ENCODE measurements around the gene TNFSF8.

TNFSF8 gene, protein sequence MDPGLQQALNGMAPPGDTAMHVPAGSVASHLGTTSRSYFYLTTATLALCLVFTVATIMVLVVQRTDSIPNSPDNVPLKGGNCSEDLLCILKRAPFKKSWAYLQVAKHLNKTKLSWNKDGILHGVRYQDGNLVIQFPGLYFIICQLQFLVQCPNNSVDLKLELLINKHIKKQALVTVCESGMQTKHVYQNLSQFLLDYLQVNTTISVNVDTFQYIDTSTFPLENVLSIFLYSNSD

DNA sequence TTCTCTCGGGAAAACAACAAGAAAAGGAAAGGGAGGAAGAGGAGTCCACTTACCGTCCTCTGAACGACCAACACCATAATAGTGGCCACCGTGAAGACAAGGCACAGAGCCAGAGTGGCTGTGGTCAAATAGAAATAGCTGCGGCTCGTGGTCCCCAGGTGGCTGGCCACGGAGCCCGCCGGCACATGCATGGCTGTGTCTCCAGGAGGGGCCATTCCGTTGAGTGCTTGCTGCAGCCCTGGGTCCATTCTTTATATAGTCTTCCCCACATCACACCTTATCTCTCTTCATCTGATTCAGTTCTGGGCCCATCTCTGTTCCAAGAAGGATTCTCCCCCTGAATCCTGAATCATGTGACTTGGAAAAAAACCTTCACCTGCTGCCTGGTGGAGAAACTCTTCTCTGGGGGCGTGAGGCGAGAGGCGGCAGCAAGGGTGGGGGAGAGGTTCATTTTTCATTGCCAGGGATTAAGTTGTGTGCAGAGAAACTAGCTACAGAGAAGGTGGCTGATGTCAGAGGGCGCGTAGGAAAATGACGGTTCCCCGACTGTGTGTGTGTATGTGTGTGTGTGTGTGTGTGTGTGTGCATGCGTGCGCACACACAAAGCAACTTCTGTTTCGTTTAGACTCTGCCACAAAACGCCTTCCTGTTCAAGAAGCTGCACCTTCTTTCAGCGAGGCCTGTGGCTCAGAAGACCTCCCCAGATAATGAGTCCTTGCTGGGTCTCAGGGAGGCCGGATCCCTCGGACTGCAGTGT is at the start of gene TNFSF8:
TSS of gene TNFSF8 (minus strand) at position 536 of the 757 bp plus-strand sequence. CDS start at position 248, 288 bp downstream.
- DNase-seq, result no peak

DNA sequence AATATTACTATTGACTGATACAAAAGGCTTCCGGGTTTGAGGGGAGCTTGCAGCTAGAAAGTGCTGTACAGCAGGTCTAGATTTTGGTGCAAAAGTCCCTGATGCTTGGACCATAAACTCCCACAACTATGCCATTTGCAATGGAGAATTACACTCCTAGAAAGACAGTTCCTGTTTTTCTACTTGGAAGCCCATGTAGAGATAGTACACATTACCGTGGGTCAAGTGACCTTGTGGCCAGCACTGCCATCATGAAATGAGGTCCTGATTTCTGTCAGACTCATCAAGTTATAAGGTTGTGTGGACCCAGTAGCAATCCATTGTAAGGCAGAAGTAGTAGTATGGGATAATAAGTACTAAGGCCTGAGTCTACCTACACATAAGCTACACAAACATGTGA is 42.8 kb upstream of the TNFSF8 start:
- DNase-seq, result no peak

DNA sequence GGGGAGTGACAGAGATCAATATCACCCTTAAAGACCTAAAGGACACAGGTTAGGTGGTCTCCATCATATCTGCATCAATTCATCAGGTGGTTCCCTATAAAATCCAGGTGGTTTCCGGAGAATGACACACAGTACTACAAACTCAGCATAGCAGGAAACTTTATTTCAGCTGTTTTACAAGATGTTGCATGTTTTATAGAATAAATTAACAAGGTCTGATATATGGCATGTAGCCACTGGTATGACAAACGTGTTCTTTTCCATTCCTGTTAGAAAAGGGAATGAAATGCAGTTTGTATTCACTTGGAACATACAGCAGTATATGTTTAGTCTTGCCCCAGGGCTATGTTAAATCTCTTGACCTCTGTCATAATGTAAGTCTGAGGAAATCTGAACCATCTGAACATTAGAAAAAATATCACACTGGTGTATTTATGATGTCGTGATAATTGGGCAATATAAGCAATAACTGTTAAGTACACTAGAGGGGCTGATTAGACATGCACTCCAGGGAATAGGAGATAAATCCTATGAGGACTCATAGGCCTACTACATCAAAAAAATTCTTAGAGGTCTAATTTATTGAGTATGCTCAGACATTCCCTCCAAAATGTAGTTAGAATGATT is 42.2 kb upstream of the TNFSF8 start:
- no peak for DNase-seq

DNA sequence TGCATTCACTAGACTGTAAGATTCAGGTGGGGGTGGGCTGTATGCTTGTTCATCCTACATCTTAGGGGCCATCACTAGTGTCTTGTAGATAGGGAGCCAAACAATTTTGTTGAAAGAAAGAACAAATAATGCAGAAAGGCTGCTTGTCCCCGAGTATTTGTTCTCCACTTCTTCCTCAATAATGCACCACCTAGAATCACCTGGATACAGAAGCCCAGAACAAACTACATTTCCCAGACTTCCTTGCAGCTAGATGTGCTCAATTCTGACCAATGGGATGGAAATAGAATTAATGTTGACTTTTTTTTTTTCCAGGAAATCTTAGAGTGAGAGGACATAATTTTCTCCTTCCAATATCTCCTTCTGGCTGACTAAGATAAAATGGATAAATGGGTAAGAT is 38.9 kb upstream of the TNFSF8 start:
- DNase-seq, result peak; percentile 50

DNA sequence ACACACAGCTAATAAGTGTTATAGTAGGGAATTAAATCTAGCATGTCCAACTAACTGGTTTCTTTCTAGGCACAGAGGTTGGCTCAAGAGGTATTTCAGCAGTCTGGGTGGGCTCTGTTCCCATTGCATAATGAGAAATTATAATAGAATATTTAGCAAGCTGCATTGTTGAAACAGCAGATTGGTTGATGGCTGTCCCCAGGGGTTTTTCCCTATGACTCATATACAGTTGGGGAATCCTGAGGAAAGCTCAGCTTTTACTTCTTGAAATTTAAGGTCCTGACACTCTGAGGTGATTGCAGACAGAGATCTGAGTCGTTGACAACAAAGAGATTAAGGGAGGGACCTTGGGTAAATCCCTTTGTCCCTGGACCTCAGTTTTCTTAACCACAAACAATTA is 38.3 kb upstream of the TNFSF8 start:
- DNase-seq, result peak; percentile 2

DNA sequence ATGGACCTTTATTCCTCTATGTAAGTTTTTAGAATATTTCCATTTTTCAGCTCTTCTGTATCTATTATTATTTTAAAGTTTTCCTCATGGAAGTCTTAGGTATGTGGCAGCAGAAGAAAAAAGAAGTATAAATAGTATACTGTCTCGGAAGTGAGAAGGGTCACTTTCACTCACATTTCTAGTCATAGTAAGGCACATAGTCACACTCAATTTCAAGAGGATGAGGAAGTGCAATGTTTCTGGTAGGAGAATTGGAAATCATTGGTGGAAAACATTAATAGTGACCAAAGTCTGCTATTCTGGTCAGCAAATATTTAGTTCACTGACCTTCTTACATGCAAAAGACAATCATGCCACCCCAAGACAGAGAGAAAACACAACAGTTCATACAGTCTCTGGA is 35.2 kb upstream of the TNFSF8 start:
- no peak for DNase-seq

DNA sequence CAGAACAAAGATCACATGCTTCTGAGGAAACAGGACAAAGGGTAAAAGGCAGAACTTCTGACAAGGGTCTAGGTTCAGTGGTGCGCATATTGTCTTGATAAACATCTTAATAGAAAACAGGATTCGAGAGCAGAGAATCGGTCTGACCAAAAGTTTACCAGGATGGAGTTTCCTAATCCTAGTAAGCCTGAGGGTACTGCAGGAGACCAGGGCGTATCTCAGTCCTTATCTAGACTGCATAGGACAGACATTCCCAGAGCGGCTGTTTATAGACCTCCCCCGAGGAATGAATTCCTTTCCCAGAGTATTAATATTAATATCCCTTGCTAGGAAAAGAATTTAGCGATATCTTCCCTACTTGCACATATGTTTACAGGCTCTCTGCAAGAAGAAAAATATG is 32.4 kb upstream of the TNFSF8 start:
- DNase-seq, result peak; percentile 10

DNA sequence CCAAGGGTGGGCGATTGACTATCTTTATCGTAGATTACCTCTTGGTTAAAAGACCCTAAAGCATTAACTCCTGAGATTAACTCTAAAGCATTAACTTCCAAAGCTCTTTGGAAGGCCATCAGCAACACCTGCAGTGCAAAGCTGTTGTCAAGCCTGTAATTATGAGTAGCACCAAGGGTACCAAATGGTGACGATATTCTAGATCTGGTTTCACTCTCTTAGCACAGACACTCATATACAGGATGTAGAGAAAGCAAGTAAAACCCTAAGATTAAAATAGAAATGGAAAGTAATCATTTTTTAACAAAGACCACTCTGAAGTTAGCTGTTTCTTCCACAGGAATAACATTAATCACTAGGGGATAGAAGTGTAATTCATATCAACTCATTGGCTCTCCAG is 29.9 kb upstream of the TNFSF8 start:
- no peak for DNase-seq

DNA sequence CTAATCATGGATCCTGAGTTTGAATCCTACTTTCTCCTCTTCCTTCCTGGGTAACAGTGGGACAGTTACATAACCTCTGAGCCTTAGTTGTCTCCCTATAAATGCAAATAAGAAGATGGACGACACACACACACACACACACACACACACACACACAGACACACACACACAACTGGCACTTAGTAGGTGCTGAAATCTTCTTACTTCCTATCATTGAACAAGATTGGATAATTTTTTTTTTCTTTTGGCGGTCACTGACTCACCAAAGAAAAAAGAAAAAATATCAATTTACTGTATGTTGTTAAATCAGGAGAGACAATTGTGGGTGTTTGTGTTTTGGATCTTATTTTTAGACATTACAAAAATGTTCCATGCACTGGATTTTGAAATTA is 28.4 kb upstream of the TNFSF8 start:
- DNase-seq, result no peak

DNA sequence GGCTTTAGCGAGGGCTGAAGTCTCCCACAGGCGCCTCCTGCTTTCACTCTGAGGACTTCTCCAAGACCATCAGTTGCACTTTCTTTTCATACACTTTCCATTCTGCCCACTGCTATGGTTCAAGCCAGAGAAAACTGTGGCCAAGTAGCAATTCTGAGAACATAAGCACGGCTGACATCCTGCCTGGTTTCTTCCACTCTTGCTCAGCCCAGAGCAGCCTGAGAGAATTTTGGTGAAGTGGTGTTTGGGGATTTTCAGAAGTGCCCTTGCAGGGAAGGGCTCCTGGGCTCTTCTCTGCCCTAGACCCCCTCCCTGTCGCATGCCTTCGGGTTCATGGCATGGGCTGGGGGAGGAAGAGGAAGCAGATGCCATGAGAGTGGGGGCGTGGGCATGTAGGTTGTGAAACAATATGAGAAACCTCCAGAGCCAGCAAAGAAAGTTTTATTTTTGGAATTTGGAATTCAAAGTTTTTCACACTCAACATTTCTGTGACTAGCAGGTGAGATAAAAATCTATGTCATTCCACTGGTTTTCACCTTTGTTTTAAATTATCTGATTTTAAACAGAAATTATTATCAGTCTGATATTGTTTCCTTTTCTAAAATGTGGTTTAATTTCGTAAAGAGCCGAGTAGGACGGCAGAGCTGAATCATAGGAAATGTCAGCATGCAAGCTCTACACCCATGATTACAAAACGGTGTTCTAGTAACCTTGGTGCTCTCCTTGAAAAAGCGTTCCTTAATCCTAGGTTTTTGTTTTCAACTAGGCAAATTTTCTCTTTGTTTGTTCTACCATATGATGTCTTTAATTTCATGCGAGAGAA is 27.8 kb upstream of the TNFSF8 start:
- no peak for DNase-seq

DNA sequence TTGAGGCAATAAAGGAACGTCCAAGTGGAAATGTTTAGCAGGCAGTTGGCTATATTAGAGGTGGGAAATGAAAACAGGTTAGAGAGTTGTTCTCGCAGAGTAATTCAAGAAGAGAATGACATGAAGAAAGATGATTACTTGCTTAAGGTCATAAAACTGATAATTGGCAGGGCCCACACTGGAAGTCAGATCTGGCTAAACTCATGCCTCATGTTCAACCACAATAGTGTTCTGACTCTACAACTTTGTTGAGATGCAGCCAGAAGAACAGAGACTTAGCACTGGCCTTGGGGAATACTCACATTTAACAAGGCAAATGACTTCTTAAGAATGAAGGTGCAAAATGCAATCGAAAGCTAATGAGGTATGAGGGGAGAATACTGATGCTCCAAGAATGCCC is 27.2 kb upstream of the TNFSF8 start:
- DNase-seq, result no peak

DNA sequence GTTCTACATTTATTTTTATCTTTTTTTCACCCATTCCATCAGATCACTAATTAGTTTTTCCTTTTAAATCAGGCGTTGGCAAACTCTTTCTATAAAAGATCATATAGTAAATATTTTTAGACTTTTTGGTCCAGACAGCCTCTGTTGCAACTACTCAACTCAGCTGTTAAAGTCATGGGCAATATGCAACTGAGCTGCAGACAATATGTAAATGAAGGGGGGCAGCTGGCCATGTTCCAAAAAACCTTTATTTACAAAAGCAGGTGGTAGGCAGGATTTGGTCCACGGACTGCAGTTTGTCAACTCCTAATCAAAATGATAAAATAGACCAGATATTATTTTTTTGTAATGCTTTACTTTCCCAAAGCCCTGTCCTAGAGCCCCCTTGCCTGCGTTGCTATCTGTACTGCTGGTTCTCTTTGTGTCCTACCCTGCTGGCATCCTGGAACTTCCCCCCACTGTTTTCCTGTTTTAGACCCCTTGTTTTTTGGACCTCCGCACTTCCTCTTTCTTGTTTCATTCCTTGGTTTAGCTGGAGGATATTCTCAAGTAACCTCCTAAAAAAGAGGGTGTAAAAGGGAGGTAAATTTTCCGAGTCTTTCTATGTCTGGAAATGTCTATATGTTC is 24.7 kb upstream of the TNFSF8 start:
- DNase-seq, result no peak

DNA sequence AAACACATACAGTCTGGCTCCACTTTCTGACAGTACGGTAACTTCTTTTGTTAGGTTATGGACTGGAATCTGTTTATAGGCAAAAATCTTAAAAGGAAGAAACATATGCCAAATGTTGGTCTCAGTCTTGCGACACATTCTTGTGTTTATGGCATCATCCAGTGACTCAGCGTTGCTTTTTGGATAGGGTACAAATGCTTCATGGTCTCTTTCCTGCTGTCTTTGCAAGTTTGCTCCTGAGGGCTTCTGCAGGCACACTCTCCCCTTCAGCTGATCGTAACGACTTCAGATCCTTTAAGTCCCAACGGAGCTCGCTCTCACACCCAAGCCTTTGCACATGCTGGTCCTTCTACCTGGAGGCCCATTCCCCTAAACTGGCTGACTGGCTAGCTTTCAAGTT is 23.6 kb upstream of the TNFSF8 start:
- DNase-seq, result no peak

DNA sequence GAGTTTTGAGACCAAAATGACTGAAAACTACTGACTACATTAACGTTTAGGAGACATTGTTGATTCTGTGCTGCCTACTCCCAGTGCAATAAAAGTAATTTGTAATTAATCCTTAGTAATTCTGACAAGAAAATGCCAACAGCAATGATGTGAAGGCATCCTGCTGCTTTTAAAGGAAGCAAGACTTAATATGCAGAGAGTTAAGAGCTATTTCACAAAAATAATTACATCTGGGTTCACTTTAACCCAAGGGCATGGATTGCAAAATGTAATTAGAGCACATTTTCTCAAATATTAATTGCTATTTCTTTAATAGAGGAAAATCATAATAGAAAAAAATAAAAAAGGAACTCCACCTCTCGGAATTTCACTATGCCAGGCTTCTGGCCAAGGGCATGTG is 22.7 kb upstream of the TNFSF8 start:
- no peak for DNase-seq

DNA sequence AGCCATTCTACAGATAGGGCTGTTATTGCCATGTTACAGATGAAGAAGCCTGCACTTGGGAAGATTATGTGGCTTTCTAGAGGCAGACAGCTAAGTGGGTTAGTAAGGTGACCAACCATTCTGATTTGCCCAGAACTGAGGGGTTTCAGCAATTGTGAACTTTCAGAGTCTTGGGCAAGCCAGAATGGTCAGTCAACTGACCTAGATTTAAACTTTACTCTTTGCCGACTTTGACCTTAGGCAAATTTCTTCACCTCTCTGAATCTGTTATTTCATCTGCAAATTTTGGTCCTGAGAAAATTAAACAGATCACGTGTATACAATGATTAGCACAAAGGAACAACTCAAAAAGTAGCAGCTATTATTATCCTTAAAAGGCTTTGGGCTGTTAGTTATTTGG is 20.4 kb upstream of the TNFSF8 start:
- DNase-seq, result no peak

DNA sequence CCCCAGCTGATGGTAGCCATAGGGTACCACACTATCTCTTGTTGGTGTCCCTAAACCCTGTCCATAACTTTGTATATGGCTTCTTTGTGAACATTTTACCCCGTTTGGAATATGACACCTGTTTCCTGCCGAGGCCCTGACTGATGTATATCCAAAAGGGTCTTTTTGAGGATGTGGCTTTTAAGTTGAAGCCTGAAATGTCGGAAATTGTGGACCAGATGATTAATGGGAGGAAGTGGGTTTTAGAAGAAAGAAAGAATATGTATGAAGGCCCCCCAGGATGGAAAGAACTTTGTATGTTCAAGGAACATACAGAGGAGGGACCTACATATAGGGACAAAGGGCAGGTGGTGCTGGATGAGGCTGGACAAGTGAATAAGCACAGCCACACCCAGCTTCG is 16.7 kb upstream of the TNFSF8 start:
- DNase-seq, result no peak

DNA sequence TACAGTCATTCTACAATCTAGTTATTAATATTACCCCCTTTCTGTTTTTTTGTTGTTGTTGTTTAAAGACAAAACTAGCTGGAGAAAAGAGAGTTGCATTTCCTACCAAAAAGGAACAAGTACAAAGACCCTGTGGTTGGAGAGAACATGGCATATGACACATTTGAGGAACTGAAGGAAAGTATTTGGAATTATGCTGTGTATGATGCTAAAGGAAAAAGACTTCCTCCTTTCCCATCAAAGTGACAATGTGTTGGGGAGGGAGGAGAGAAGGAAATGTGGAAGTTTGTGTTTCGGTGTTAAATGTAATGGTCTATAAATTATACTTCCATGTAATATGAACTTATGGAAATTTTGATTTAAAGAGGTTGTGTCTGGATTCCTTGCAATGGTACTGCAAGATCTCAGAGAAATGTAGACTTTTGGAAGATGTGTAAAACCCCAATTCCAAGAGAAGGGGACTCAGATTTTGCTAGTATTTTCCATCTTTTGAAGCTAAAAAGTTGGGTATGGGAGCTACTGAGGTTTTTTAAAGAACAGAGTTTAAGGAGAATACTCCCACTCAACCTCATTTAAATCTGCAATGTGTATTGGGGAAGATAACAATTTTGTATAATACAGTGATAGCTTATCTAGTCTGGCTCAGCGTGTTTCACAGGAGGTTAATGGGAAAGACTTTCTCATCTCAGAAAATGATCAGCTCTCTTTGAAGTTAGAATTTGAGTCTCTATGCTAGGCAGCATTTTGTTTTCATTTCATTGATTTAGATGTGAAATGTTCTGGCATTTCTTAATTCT is 15.4 kb upstream of the TNFSF8 start:
- no peak for DNase-seq

DNA sequence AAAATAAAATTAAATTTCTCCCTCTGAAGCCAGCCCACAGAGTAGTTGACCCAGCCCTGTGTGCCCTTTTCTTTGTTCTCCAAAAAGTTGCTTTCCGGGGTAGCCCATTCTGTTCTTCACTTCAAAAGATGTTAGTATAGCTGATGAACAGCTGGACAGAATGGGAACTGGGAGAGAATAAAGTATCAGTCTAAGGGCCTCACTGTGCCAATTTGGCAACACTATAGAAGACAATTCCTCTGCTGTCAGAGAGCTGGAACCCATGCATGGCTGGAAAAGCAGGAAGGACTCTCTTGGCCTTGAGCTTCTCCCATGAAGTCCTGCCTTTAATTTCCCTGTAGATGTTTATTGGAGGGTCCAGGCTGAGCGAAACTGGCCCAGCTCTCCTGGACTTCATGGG is 11.0 kb upstream of the TNFSF8 start:
- DNase-seq, result no peak

DNA sequence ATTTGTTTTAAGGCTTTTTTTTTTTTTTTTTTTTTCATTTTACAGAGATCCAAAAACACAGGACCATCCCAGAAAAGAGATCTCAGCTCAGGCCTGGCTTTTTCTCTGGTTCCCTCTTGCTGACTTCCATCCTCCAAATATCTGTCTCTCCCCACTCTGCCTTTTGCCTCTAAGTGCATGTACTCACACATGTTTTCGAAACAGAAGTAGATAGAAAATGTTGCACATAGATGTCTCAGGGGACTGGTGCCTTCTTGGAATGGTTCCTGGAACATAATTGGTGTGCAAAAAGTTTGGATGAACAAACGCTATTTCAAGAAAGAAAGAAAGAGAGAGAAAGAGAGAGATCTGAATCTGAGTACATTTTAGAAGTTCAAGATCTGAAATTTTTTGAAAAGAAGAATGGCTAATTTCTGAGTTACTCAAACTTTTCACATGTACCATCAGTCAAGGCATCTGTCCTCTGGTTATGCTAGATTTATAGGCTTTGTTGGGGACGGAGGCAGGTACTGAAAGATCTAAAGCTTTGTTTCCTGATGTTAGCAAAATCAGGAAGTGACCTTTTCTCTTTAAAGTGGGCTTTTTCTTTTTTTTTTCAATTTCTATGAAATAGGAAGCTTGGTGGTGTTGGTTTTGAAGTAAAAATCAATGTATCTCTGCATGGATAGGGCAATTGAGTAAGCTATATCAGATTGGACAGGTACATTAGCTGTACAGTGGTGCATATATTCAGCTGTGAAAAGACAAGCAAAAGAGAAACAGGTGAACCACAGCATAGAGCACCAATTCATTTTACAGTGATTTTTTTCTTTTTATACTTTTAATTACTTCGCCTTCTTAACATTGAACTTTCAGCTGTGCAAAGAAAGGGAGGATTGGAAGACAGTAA is 8.5 kb upstream of the TNFSF8 start:
- no peak for DNase-seq

DNA sequence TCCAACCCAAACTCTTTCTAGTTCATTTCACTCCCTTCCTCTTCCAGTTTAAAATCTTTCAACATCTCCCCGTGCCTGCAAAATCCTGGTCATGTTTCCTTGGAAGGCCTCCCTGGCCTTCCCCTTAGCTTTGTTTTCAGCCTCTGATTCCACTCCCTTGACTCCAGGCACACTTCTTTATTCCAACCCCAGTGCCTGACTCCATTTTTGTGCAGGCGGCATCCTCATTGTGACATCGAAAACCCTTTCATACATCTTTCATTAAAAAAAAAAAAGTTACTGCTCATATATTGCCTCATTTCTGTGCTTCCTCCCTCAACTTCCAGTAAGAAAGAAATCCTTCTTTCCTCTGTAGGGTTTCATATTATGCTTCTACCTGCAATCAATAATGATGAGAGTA is 7.1 kb upstream of the TNFSF8 start:
- DNase-seq, result no peak

DNA sequence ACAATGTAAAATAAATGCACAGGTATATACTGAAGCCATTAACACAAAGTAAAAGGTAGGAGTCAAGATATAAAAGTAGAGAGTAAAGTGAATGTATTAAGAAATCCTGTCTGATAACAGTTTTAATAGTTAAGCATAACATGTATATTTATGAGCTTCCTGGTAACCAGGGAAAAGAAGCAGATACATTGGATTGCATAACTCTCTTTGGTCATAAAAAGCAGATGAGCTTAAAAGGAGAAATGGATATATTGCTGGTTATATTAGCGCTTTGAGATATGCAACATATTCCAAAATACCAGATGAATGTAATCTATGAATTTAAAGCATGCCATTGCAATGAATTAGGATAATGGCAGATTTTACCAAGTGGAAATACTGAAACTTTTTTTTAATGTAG is 6.2 kb upstream of the TNFSF8 start:
- no peak for DNase-seq
